Mammary epithelial cell (primary cell): ENCODE measurements around the gene DAAM2.

Experiments
- CTCF ChIP-seq, 2 donors: IDR thresholded peaks in 1 of 2; conservative IDR thresholded peaks in 1 of 2; 2 replicates each; pipeline ENCODE4 v1.5.1; 2011 to 2012; ENCODE audit warnings: inconsistent platforms in 2 of 2, low read length in 2 of 2, mild to moderate bottlenecking in 2 of 2, control low read depth in 1 of 2, low read depth in 1 of 2; ENCODE audit not compliant: insufficient read depth in 1 of 2; ENCODE audit errors: extremely low read depth in 1 of 2
- EZH2 ChIP-seq: IDR thresholded peaks from 2 replicates; pipeline ENCODE4 v1.6.1; 2012; ENCODE audit warnings: low read length, inconsistent platforms, borderline replicate concordance

DNA sequence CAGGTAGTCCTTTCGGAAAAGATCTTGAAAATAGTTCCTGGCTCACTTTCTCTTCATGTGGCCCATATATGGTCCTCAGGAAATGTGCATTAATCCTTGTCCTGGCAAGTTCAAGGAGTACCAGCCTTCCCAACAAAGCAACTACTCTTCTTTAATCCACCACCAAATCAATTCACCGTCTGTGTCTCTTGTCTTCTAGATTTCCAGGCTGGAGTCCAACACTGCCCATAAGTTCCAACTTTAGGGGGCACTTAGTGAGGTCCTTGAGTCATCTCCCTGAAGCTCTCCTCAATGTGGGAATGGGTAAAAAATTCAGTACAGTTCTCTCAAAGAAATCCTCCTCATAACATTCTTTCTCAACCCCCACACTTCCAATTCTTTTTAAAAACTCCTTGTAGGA is 6.9 kb upstream of the DAAM2 start:
- TF ChIP-seq CTCF (conservative IDR thresholded peaks at IDR 0.05 in 1 of 2, IDR thresholded peaks at IDR 0.05 in 1 of 2; ENCODE audit: extremely low read depth in 1 of 2, insufficient read depth in 1 of 2, low read depth in 1 of 2, low read length in 2 of 2) (no peak), EZH2 (no peak)
